ENCODE results near the gene ACSBG1.

GRCh38 chr15:78193731-78194567, 40.4 kb downstream of the ACSBG1 start:
- TF ChIP-seq CTCF (IDR thresholded peaks at IDR 0.05 in 8 of 11, conservative IDR thresholded peaks at IDR 0.05 in 3 of 11) (no peak), POLR2A (IDR thresholded peaks at IDR 0.05) (no peak)

Data from spleen (tissue), 7 donors.